ENCODE results near the gene VPS13A.
"Not testable (repeated sequence)": the region's sequence is repeated elsewhere in the genome, so short reads cannot be mapped to it uniquely, and the experiment has no call there.

VPS13A gene

GRCh38 chr9:77307166-77307565, 129.8 kb downstream of the VPS13A start:
- DNase-seq, result no peak

GRCh38 chr9:77316058-77316457, 138.7 kb downstream of the VPS13A start:
- DNase-seq, result no peak

- DNase-seq, result no peak
Measured at GRCh38 chr9:77325058-77325457, 147.7 kb downstream of the VPS13A start.

- DNase-seq, result no peak
Measured at GRCh38 chr9:77328102-77328501, 150.8 kb downstream of the VPS13A start.

GRCh38 chr9:77370064-77370463, 192.7 kb downstream of the VPS13A start:
- DNase-seq, result no peak

- no peak for DNase-seq
Measured at GRCh38 chr9:77374266-77374665, 196.9 kb downstream of the VPS13A start.

GRCh38 chr9:77375956-77376532, 198.7 kb downstream of the VPS13A start:
- no peak for DNase-seq

GRCh38 chr9:77384406-77384805, 207.1 kb downstream of the VPS13A start:
- DNase-seq, result no peak

GRCh38 chr9:77386187-77386586, 208.9 kb downstream of the VPS13A start:
- no peak for DNase-seq

GRCh38 chr9:77391834-77392233, 214.5 kb downstream of the VPS13A start:
- DNase-seq, result no peak

- DNase-seq, result no peak
Measured at GRCh38 chr9:77392328-77392727, 215.0 kb downstream of the VPS13A start.

- DNase-seq, result not testable (repeated sequence)
Measured at GRCh38 chr9:77398581-77398980, 221.2 kb downstream of the VPS13A start.

GRCh38 chr9:77399964-77400363, 222.6 kb downstream of the VPS13A start:
- no peak for DNase-seq

- no peak for DNase-seq
Measured at GRCh38 chr9:77402286-77402685, 225.0 kb downstream of the VPS13A start.

GRCh38 chr9:77403239-77403638, 225.9 kb downstream of the VPS13A start:
- DNase-seq, result no peak

GRCh38 chr9:77408521-77408920, 231.2 kb downstream of the VPS13A start:
- not testable (repeated sequence) for DNase-seq

- no peak for DNase-seq
Measured at GRCh38 chr9:77417566-77417965, 240.2 kb downstream of the VPS13A start.

- no peak for DNase-seq
Measured at GRCh38 chr9:77418226-77418625, 240.9 kb downstream of the VPS13A start.

GRCh38 chr9:77420641-77421040, 243.3 kb downstream of the VPS13A start:
- no peak for DNase-seq

- no peak for DNase-seq
Measured at GRCh38 chr9:77421506-77422265, 244.4 kb downstream of the VPS13A start.

- DNase-seq, result no peak
Measured at GRCh38 chr9:77422969-77423368, 245.6 kb downstream of the VPS13A start.

GRCh38 chr9:77423841-77424240, 246.5 kb downstream of the VPS13A start:
- DNase-seq, result no peak

GRCh38 chr9:77424993-77425392, 247.7 kb downstream of the VPS13A start:
- DNase-seq, result no peak

- no peak for DNase-seq
Measured at GRCh38 chr9:77426712-77427111, 249.4 kb downstream of the VPS13A start.
